ENCODE data around the gene ZSCAN5B. TPM values are rescaled to one million over a fixed set of nuclear protein-coding genes. Genes with fewer than 3 reads are reported as not detected.

The ZSCAN5B gene
- polyA plus RNA-seq, 1 experiment: not detected

DNA sequence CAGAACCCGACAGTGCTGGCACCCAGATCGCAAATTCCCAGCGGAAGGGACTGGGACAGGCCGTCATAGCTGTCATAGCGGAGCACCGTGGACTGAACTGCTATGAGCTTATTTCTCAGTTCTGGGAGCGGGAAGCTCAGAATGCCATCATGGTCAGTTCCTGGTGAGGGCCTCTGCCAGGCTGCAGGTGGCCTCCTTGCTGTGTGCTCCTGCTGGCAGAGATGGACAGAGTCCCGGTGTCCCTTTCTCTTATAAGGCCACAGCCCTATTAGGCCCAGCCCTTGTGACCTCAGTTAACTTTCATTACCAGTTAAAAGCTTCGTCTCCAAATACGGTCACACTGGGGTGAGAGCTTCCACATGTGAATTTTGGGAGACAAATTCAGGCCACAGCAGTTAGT, 51.9 kb downstream of the ZSCAN5B start:
- Histone ChIP-seq H3K27me3 (ENCODE audit: control insufficient read depth, insufficient read depth, low read length) (no peaks in the 10 kb centered on the region), H3K9me3 (ENCODE audit: control insufficient read depth, insufficient read depth, low read length) (no peaks in the 10 kb centered on the region; the same call in 1 of the 2 replicates), H3K4me3 (ENCODE audit: low read depth, low read length) (no peak overlapping the region), H3K27ac (ENCODE audit: low read depth, low read length) (no peak overlapping the region)
- DNase-seq (ENCODE audit: low read depth, low spot score): no peak
- POLR2A ChIA-PET: no interaction called here
- CTCF ChIA-PET: interaction anchor here (0.8 to 1.0 kb wide), 2 partner anchors 13 to 164 kb away, joined by 3 read pairs; no protein-coding TSS in a partner anchor
- TF ChIP-seq, protein P1, sequence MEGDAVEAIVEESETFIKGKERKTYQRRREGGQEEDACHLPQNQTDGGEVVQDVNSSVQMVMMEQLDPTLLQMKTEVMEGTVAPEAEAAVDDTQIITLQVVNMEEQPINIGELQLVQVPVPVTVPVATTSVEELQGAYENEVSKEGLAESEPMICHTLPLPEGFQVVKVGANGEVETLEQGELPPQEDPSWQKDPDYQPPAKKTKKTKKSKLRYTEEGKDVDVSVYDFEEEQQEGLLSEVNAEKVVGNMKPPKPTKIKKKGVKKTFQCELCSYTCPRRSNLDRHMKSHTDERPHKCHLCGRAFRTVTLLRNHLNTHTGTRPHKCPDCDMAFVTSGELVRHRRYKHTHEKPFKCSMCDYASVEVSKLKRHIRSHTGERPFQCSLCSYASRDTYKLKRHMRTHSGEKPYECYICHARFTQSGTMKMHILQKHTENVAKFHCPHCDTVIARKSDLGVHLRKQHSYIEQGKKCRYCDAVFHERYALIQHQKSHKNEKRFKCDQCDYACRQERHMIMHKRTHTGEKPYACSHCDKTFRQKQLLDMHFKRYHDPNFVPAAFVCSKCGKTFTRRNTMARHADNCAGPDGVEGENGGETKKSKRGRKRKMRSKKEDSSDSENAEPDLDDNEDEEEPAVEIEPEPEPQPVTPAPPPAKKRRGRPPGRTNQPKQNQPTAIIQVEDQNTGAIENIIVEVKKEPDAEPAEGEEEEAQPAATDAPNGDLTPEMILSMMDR (IDR thresholded peaks at IDR 0.05; ENCODE audit: low read depth, low read length): no peak

DNA sequence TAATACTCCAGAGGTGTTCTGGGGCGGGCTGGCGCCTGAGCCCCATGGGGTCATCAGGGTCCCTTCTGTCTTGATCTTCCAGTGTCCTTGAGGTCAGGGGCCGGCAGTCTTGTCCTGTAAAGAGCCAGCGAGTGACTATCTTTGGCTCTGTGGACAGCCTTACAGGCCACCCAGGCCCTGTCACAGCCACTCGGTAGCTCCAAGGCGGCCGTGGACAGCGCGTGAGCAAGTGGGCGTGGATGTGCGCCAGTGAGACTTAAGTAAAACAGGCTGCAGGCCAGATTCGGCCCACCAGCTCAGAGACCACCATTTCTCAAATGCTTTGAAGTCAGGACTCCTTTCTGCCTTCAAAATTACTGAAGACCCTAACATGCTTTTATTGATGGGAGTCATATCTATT, 52.8 kb downstream of the ZSCAN5B start:
- no peak overlapping the region for H3K4me3 ChIP-seq (ENCODE audit: low read depth, low read length)
- no peaks in the 10 kb centered on the region for H3K27me3 ChIP-seq (ENCODE audit: control insufficient read depth, insufficient read depth, low read length)
- no peak overlapping the region for H3K27ac ChIP-seq (ENCODE audit: low read depth, low read length)
- POLR2A ChIA-PET: no interaction called here
- no peaks in the 10 kb centered on the region; the same call in 1 of the 2 replicates for H3K9me3 ChIP-seq (ENCODE audit: control insufficient read depth, insufficient read depth, low read length)
- no peak for DNase-seq (ENCODE audit: low read depth, low spot score)
- CTCF ChIA-PET: interaction anchor here (0.8 kb wide), 1 partner anchor 12 kb away, joined by 3 read pairs; no protein-coding TSS in a partner anchor
- TF ChIP-seq, protein P1 (IDR thresholded peaks at IDR 0.05; ENCODE audit: low read depth, low read length): no peak

DNA sequence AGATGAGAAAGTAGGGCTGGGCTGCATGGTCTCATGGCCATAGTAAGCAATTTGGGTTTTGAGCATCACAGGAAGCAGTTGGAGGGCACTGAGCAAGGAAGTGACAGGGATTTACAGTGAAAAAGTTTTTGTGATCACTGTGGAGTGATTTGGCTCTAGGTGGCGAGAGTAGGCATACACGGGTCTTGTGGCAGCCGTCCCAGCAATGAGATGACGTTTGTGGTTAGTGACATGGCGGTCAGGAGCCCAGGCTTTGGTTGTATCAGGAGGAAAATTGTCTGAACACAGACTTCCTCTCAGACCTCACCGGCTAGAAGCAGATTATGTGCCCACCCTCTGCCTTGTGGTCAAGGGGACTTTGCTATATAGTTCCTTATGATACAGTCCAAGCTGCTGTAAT, 53.2 kb downstream of the ZSCAN5B start:
- Histone ChIP-seq H3K9me3 (ENCODE audit: control insufficient read depth, insufficient read depth, low read length) (no peaks in the 10 kb centered on the region; the same call in 1 of the 2 replicates), H3K27ac (ENCODE audit: low read depth, low read length) (no peak overlapping the region), H3K4me3 (ENCODE audit: low read depth, low read length) (no peak overlapping the region), H3K27me3 (ENCODE audit: control insufficient read depth, insufficient read depth, low read length) (no peaks in the 10 kb centered on the region)
- TF ChIP-seq, protein P1 (IDR thresholded peaks at IDR 0.05; ENCODE audit: low read depth, low read length): no peak
- POLR2A ChIA-PET: no interaction called here
- no peak for DNase-seq (ENCODE audit: low read depth, low spot score)
- CTCF ChIA-PET: no interaction called here

- no peak for DNase-seq (ENCODE audit: low read depth, low spot score)
- Histone ChIP-seq H3K9me3 (ENCODE audit: control insufficient read depth, insufficient read depth, low read length) (no peaks in the 10 kb centered on the region; the same call in 1 of the 2 replicates), H3K27me3 (ENCODE audit: control insufficient read depth, insufficient read depth, low read length) (no peaks in the 10 kb centered on the region), H3K4me3 (ENCODE audit: low read depth, low read length) (no peak overlapping the region), H3K27ac (ENCODE audit: low read depth, low read length) (no peak overlapping the region)
- ChIA-PET POLR2A (interaction anchor here (0.6 kb wide), 1 partner anchor 51 kb away, joined by 3 read pairs; no protein-coding TSS in a partner anchor), CTCF (interaction anchor here (0.6 to 1.5 kb wide), 2 partner anchors 23 to 190 kb away, joined by 3 read pairs; no protein-coding TSS in a partner anchor)
- TF ChIP-seq, protein P1 (IDR thresholded peaks at IDR 0.05; ENCODE audit: low read depth, low read length): no peak
Measured at GRCh38 chr19:56142897-56143434, 54.6 kb downstream of the ZSCAN5B start.

GRCh38 chr19:56142087-56142787, 55.3 kb downstream of the ZSCAN5B start:
- ChIA-PET CTCF (interaction anchor here (0.6 to 2.5 kb wide), 4 partner anchors 22 to 191 kb away, joined by 3 to 10 read pairs (median 4); no protein-coding TSS in a partner anchor), POLR2A (interaction anchor here (0.6 to 2.6 kb wide), 2 partner anchors 21 to 51 kb away, joined by 3 to 12 read pairs; partner anchors contain the start of gene ZNF787)
- H3K9me3 ChIP-seq (ENCODE audit: control insufficient read depth, insufficient read depth, low read length): no peaks in the 10 kb centered on the region; the same call in 1 of the 2 replicates
- no peaks in the 10 kb centered on the region for H3K27me3 ChIP-seq (ENCODE audit: control insufficient read depth, insufficient read depth, low read length)
- DNase-seq (ENCODE audit: low read depth, low spot score): no peak
- no peak overlapping the region for H3K27ac ChIP-seq (ENCODE audit: low read depth, low read length)
- peak overlapping the region; percentile 75 for H3K4me3 ChIP-seq (ENCODE audit: low read depth, low read length)
- TF ChIP-seq, protein P1 (IDR thresholded peaks at IDR 0.05; ENCODE audit: low read depth, low read length): no peak
